22Rv1 (cell line): ENCODE measurements around the gene BSG.

Source experiments
- ZFX ChIP-seq: fragments of 450-650 bp; IDR thresholded peaks from 2 replicates; pipeline ENCODE4 v1.6.1; 2017; ENCODE audit warnings: antibody characterized with exemption, borderline replicate concordance
- TF ChIP-seq, protein P1 (sequence below): fragments of 450-650 bp; IDR thresholded peaks from 2 replicates; pipeline ENCODE4 v1.5.1; 2017; ENCODE audit warnings: mild to moderate bottlenecking

DNA sequence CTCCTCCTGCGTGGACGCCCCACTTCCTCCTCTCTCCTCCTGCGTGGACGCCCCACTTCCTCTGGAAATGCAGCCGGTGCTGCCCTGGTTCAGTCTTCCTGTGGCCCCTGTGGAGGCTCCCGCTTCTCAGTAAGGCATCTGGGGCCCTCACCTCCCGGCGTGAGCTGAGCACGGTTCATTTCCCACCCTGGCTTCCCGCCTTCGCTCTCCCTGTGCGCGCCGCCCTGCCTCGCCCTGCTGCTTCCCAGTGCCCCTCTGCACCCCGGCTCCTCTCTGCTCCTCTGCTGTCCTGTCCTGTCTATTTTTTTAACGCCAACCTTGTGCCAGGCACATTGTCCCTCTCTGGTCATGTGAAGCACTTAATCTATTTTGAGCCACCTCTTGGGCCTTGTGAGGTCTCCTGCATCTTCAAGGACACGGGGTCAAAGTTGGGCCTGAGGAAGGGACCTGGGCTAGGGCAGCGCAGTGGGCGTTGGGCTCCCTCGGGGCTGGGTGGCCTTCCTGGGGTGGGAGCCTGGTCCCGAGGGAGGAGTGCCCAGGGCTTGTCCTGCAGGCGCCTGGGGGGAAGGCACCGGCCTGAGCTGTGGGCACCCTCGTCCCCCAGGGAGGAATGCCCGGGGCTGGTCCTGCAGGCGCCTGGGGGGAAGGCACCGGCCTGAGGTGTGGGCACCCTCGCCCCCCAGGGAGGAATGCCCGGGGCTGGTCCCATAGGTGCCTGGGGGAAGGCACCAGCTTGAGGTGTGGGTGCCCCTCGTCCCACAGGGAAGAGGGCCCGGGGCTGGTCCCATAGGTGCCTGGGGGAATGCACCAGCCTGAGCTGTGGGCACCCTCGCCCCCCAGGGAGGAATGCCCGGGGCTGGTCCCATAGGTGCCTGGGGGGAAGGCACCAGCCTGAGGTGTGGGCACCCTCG is 30.2 kb downstream of the BSG start:
- TF ChIP-seq, protein P1, sequence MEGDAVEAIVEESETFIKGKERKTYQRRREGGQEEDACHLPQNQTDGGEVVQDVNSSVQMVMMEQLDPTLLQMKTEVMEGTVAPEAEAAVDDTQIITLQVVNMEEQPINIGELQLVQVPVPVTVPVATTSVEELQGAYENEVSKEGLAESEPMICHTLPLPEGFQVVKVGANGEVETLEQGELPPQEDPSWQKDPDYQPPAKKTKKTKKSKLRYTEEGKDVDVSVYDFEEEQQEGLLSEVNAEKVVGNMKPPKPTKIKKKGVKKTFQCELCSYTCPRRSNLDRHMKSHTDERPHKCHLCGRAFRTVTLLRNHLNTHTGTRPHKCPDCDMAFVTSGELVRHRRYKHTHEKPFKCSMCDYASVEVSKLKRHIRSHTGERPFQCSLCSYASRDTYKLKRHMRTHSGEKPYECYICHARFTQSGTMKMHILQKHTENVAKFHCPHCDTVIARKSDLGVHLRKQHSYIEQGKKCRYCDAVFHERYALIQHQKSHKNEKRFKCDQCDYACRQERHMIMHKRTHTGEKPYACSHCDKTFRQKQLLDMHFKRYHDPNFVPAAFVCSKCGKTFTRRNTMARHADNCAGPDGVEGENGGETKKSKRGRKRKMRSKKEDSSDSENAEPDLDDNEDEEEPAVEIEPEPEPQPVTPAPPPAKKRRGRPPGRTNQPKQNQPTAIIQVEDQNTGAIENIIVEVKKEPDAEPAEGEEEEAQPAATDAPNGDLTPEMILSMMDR: no peak
- no peak for TF ChIP-seq ZFX
